ENCODE measurements around the gene NAA10. TPM values are rescaled to one million over a fixed set of nuclear protein-coding genes. Genes with fewer than 3 reads are reported as not detected.
A peak's percentile ranks its signal among the peaks of the same experiment; 100 is the strongest.
"Not testable (repeated sequence)": the region's sequence is repeated elsewhere in the genome, so short reads cannot be mapped to it uniquely, and the experiment has no call there.

Gene NAA10
- 73.6 TPM for total RNA-seq

GRCh38 chrX:153934762-153935325, at the start of gene NAA10:
Gene NAA10 (minus strand): TSS chrX:153935037. CDS start chrX:153934904, 133 bp downstream.
- peak; percentile 94 for ATAC-seq

GRCh38 chrX:153983321-153983801, 48.5 kb upstream of the NAA10 start:
- no peak for ATAC-seq

- no peak for ATAC-seq
Observed at GRCh38 chrX:153981771-153982533, 47.1 kb upstream of the NAA10 start.

GRCh38 chrX:153981231-153981630, 46.4 kb upstream of the NAA10 start:
- ATAC-seq, result no peak

GRCh38 chrX:153980394-153980793, 45.6 kb upstream of the NAA10 start:
- not testable (repeated sequence) for ATAC-seq

- no peak for ATAC-seq
Observed at GRCh38 chrX:153974726-153975286, 40.0 kb upstream of the NAA10 start.

GRCh38 chrX:153974003-153974725, 39.3 kb upstream of the NAA10 start:
- no peak for ATAC-seq

GRCh38 chrX:153973127-153974002, 38.5 kb upstream of the NAA10 start:
- no peak for ATAC-seq

- peak; percentile 72 for ATAC-seq
Observed at GRCh38 chrX:153972368-153973126, 37.7 kb upstream of the NAA10 start, which contains the start of gene TMEM187. Gene TMEM187 (plus strand): TSS chrX:153972754. CDS start chrX:153982063, 9,309 bp downstream.

GRCh38 chrX:153971450-153972367, 36.9 kb upstream of the NAA10 start, which contains the start of gene HCFC1:
Gene HCFC1 (minus strand): TSS chrX:153971818. CDS start chrX:153970840, 978 bp downstream.
- peak; percentile 70 for ATAC-seq

GRCh38 chrX:153971124-153971449, 36.2 kb upstream of the NAA10 start:
- ATAC-seq, result peak; percentile 75

GRCh38 chrX:153970357-153971123, 35.7 kb upstream of the NAA10 start:
- peak; percentile 3 for ATAC-seq

- ATAC-seq, result no peak
Observed at GRCh38 chrX:153969904-153970356, 35.1 kb upstream of the NAA10 start.

- ATAC-seq, result no peak
Observed at GRCh38 chrX:153969125-153969903, 34.5 kb upstream of the NAA10 start.

GRCh38 chrX:153968754-153969124, 33.9 kb upstream of the NAA10 start:
- ATAC-seq, result no peak

- no peak for ATAC-seq
Observed at GRCh38 chrX:153968255-153968654, 33.4 kb upstream of the NAA10 start.

GRCh38 chrX:153967536-153968224, 32.8 kb upstream of the NAA10 start:
- ATAC-seq, result no peak
